Measurements from ENCODE around the gene CHURC1. TPM values are rescaled to one million over a fixed set of nuclear protein-coding genes. Genes with fewer than 3 reads are reported as not detected.

The CHURC1 gene
- total RNA-seq, 4 donors from 2014 or later, result 52.4 to 79.2 (median 63.8) TPM

- WGBS, 2 donors, result 98% methylated on average over 8 of the region's 8 CpGs
- no peak for TF ChIP-seq POLR2A (IDR thresholded peaks at IDR 0.05)
- TF ChIP-seq, protein P1, sequence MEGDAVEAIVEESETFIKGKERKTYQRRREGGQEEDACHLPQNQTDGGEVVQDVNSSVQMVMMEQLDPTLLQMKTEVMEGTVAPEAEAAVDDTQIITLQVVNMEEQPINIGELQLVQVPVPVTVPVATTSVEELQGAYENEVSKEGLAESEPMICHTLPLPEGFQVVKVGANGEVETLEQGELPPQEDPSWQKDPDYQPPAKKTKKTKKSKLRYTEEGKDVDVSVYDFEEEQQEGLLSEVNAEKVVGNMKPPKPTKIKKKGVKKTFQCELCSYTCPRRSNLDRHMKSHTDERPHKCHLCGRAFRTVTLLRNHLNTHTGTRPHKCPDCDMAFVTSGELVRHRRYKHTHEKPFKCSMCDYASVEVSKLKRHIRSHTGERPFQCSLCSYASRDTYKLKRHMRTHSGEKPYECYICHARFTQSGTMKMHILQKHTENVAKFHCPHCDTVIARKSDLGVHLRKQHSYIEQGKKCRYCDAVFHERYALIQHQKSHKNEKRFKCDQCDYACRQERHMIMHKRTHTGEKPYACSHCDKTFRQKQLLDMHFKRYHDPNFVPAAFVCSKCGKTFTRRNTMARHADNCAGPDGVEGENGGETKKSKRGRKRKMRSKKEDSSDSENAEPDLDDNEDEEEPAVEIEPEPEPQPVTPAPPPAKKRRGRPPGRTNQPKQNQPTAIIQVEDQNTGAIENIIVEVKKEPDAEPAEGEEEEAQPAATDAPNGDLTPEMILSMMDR (IDR thresholded peaks at IDR 0.05), result no peak
- H3K4me3 ChIP-seq (ENCODE audit: low read depth, poor library complexity, severe bottlenecking), result no peak overlapping the region
- peak in 1 of 2 donors; percentile 67 for DNase-seq (ENCODE audit: low spot score in 2 of 2)
- intact Hi-C loops (cut with DNase I; ENCODE audit: low total_unique reads), result no loop called here
These were observed 36.6 kb downstream of the CHURC1 start for GRCh38 chr14:64950889-64951288.

DNA sequence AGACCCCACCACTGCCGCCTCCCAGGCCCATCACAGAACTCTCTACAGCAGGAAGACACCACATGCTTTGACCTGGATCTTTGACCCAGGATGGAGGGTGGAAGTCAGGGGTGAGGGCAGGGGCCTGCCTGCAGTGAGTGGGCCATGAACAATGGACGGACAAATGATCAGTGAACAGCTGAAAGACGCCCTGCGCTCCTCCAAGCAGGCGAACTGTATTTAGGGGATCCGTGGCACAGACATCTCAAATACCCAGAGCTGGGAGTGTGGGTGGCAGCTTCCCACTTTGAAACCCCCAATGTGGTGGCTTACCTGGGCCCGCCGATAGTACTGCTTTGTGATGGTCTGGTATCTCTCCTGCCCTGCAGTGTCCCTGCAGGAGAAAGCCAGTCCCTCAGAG lies 37.0 kb downstream of the CHURC1 start:
- intact Hi-C loops (cut with DNase I; ENCODE audit: low total_unique reads), result no loop called here
- peak in 1 of 2 donors; percentile 82 for DNase-seq (ENCODE audit: low spot score in 2 of 2)
- 96 to 98% methylated on average over 7 to 8 of the region's 8 CpGs for WGBS, 2 donors
- H3K4me3 ChIP-seq (ENCODE audit: low read depth, poor library complexity, severe bottlenecking), result no peak overlapping the region
- TF ChIP-seq, protein P1 (IDR thresholded peaks at IDR 0.05), result no peak
- no peak for TF ChIP-seq POLR2A (IDR thresholded peaks at IDR 0.05)

- no peak for TF ChIP-seq POLR2A (IDR thresholded peaks at IDR 0.05)
- TF ChIP-seq, protein P1 (IDR thresholded peaks at IDR 0.05), result no peak
- no peak overlapping the region for H3K4me3 ChIP-seq (ENCODE audit: low read depth, poor library complexity, severe bottlenecking)
- intact Hi-C loops (cut with DNase I; ENCODE audit: low total_unique reads), result no loop called here
- DNase-seq (ENCODE audit: low spot score in 2 of 2), result peak in 1 of 2 donors; percentile 68
These were observed 37.5 kb downstream of the CHURC1 start for GRCh38 chr14:64951724-64952123.

DNA sequence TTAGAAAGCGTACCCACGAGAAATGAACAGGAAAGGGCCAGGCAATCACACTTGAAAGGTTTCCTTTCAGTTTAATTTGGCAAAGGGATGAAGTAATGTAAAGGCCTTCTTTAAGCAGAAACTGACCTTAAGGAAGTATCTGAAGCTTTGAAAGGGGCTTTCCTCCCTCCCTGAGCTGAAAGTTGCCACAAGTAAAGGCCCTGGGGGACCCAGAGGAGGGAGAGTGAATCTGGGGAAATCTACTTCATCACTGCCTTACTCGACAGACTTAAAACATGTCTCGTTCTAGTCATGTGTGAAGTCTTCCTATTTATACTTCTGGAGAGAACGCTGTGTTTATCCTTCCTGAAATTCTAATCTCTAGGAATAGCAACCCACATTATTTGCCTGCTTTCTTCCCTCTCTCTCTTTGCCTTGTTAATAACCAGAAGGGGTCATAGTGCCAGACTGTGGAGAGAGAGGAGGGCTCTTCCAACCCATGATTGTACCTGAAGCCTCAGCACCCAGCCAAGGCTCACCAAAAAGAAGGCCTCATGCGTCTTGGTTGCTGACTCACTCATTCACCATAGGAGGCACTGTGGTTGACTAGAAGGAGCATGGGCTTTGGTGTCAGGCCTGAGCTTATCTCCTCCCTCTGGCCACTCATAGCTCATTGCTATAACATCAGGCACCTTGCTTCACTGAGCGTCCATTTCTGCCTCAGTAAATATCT lies 38.5 kb downstream of the CHURC1 start:
- no peak for TF ChIP-seq POLR2A (IDR thresholded peaks at IDR 0.05)
- TF ChIP-seq, protein P1 (IDR thresholded peaks at IDR 0.05), result no peak
- peak in 1 of 2 donors; percentile 18 for DNase-seq (ENCODE audit: low spot score in 2 of 2)
- H3K4me3 ChIP-seq (ENCODE audit: low read depth, poor library complexity, severe bottlenecking), result no peak overlapping the region
- intact Hi-C loops (cut with DNase I; ENCODE audit: low total_unique reads), result no loop called here
- WGBS, 2 donors, result 77 to 83% methylated on average over 7 of the region's 7 CpGs

DNA sequence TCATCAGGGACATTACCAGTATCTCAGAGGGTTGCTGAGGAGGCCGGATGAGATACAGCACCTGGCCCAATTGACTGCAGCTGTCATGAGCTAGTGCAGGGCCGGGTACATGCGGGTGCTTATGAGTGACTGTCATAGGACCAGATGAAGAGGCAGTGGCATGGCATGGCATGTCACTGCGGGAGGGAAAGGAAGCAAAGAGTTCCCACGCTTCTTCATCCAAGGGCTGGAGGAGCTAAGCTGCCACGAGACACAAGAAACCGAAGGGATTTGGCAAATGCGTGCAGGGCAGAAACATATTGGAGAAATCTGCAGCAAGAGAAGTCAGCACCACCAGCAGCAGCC lies 39.0 kb downstream of the CHURC1 start:
- 89 to 90% methylated on average over 8 of the region's 8 CpGs for WGBS, 2 donors
- TF ChIP-seq, protein P1 (IDR thresholded peaks at IDR 0.05), result no peak
- TF ChIP-seq POLR2A (IDR thresholded peaks at IDR 0.05), result no peak
- intact Hi-C loops (cut with DNase I; ENCODE audit: low total_unique reads), result no loop called here
- no peak overlapping the region for H3K4me3 ChIP-seq (ENCODE audit: low read depth, poor library complexity, severe bottlenecking)
- DNase-seq (ENCODE audit: low spot score in 2 of 2), result peak in 1 of 2 donors; percentile 36

DNA sequence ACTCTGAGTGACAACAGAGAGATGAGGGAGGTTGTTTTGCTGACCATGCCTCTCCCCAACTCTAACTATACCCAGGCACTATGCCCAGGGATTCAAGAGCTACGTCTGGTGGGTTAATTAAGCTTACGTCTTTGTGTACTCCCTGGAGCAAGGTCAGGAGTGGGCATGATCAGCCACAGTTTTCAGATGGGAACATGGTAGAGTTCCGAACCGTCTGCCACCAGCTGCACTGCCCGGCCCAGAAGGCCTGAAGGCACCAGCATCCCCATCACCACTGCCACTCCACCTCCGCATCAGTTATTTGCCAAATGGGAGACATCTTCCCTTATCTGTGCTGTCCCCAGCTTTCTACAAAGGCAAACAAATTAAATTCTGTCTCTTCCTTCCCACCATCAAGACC lies 39.4 kb downstream of the CHURC1 start:
- intact Hi-C loops (cut with DNase I; ENCODE audit: low total_unique reads), result no loop called here
- WGBS, 2 donors, result 87 to 93% methylated on average over 6 of the region's 6 CpGs
- DNase-seq (ENCODE audit: low spot score in 2 of 2), result peak in 1 of 2 donors; percentile 68
- TF ChIP-seq, protein P1 (IDR thresholded peaks at IDR 0.05), result no peak
- no peak for TF ChIP-seq POLR2A (IDR thresholded peaks at IDR 0.05)
- no peak overlapping the region for H3K4me3 ChIP-seq (ENCODE audit: low read depth, poor library complexity, severe bottlenecking)
